Endodermal cell (in vitro differentiated cells): Measurements from ENCODE around the gene STK39. TPM values are rescaled to one million over a fixed set of nuclear protein-coding genes. Genes with fewer than 3 reads are reported as not detected.

ENCODE experiments used
- DNase-seq: peaks from one replicate; pipeline ENCODE4 v3.0.0-alpha.2; 2017
- H3K27ac ChIP-seq: 2 replicates; pipeline ENCODE4 v1.5.1; 2013; ENCODE audit warnings: mild to moderate bottlenecking, low read depth, low read length, moderate library complexity
- H3K27me3 ChIP-seq: 2 replicates; pipeline ENCODE4 v1.6.1; 2013; ENCODE audit warnings: mild to moderate bottlenecking, low read length, moderate library complexity; ENCODE audit not compliant: insufficient read depth, control insufficient read depth, poor library complexity, severe bottlenecking
- H3K36me3 ChIP-seq: 2 replicates; pipeline ENCODE4 v1.7.0; 2013; ENCODE audit warnings: mild to moderate bottlenecking, low read length, moderate library complexity; ENCODE audit not compliant: control insufficient read depth, insufficient read depth
- H3K4me1 ChIP-seq: one replicate; pipeline ENCODE4 v1.7.0; 2013; ENCODE audit warnings: low read length; ENCODE audit not compliant: control insufficient read depth, insufficient read depth
- H3K4me3 ChIP-seq: 2 replicates; pipeline ENCODE4 v1.5.1; 2013; ENCODE audit warnings: mild to moderate bottlenecking, low read length, moderate library complexity
- H3K9ac ChIP-seq: 2 replicates; pipeline ENCODE4 v1.6.1; 2013; ENCODE audit warnings: mild to moderate bottlenecking, low read length, moderate library complexity; ENCODE audit not compliant: poor library complexity, severe bottlenecking; ENCODE audit errors: extremely low read depth
- H3K9me3 ChIP-seq: 2 replicates; pipeline ENCODE4 v1.6.1; 2013; ENCODE audit warnings: mild to moderate bottlenecking, low read length, moderate library complexity; ENCODE audit not compliant: control insufficient read depth
- H3K27ac Mint-ChIP-seq: 2 replicates; pipeline ENCODE4 v1.8.0; 2020; ENCODE audit warnings: mixed read lengths
- H3K27me3 Mint-ChIP-seq: 2 replicates; pipeline ENCODE4 v1.8.0; 2021; ENCODE audit warnings: mild to moderate bottlenecking, mixed read lengths; ENCODE audit not compliant: insufficient read depth
- H3K36me3 Mint-ChIP-seq: 2 replicates; pipeline ENCODE4 v1.8.0; 2020; ENCODE audit warnings: low read depth, mixed read lengths
- H3K4me1 Mint-ChIP-seq: 2 replicates; pipeline ENCODE4 v1.8.0; 2020; ENCODE audit warnings: mixed read lengths
- H3K4me3 Mint-ChIP-seq: 2 replicates; pipeline ENCODE4 v1.8.0; 2020; ENCODE audit warnings: mild to moderate bottlenecking, moderate library complexity, mixed read lengths
- H3K9me3 Mint-ChIP-seq: 2 replicates; pipeline ENCODE4 v1.8.0; 2020; ENCODE audit warnings: mild to moderate bottlenecking, mixed read lengths
- CTCF ChIP-seq: fragments of 200-600 bp; sonication (generic); conservative IDR thresholded peaks from 2 replicates; pipeline ENCODE4 v1.5.0; 2021; ENCODE audit warnings: antibody characterized with exemption, mild to moderate bottlenecking
- WGBS, 2 experiments: methylation state at CpG; one replicate each; pipeline versions ENCODE4 v1.1.5 to v1.1.7; 2013; ENCODE audit warnings: missing lambda C conversion rate in 2 of 2, mixed read lengths in 1 of 2; ENCODE audit not compliant: insufficient coverage in 1 of 2, insufficient read length in 1 of 2; 5-methylcytosine and 5-hydroxymethylcytosine counted together
- total RNA-seq, 2 donors: library from RNA; stranded (reverse); fragmentation: NEBNext Ultra II Directional in 1 of 2; extraction: Animal tissue kit (Norgen Biotek cat#: 25700) in 1 of 2; gene quantifications; 2 replicates in 1 of 2; 3 replicates in 1 of 2; pipeline ENCODE4 v1.2.1, GENCODE V29; 2021

Gene STK39
- total RNA-seq, 2 donors from 2014 or later: 22.3 to 31.5 TPM

GRCh38 chr2:168286535-168286934, 39.1 kb upstream of the STK39 start:
- Mint-ChIP-seq H3K27me3 (no peaks in the 10 kb centered on the region), H3K27ac (no peak overlapping the region), H3K4me1 (peaks cover 3% of the 10 kb centered on the region), H3K36me3 (no peaks in the 10 kb centered on the region), H3K4me3 (no peak overlapping the region), H3K9me3 (no peaks in the 10 kb centered on the region)
- no peak overlapping the region for H3K4me3 ChIP-seq
- H3K9me3 ChIP-seq: no peaks in the 10 kb centered on the region
- TF ChIP-seq CTCF: no peak
- no peak for DNase-seq
- H3K27ac ChIP-seq: no peak overlapping the region
- H3K27me3 ChIP-seq: no peaks in the 10 kb centered on the region
- no peaks in the 10 kb centered on the region for H3K4me1 ChIP-seq
- 50% methylated on average over 2 of the region's 2 CpGs for WGBS, 2 experiments
- no peak overlapping the region for H3K9ac ChIP-seq
- H3K36me3 ChIP-seq: no peaks in the 10 kb centered on the region

GRCh38 chr2:168278424-168278888, 31.1 kb upstream of the STK39 start:
- Mint-ChIP-seq H3K27ac (no peak overlapping the region), H3K9me3 (no peaks in the 10 kb centered on the region), H3K4me1 (peaks cover 9% of the 10 kb centered on the region), H3K27me3 (no peaks in the 10 kb centered on the region), H3K36me3 (no peaks in the 10 kb centered on the region), H3K4me3 (no peak overlapping the region)
- Histone ChIP-seq H3K27me3 (no peaks in the 10 kb centered on the region), H3K9ac (no peak overlapping the region), H3K4me3 (no peak overlapping the region), H3K9me3 (no peaks in the 10 kb centered on the region), H3K27ac (no peak overlapping the region), H3K4me1 (peaks cover 2% of the 10 kb centered on the region), H3K36me3 (no peaks in the 10 kb centered on the region)
- no peak for TF ChIP-seq CTCF
- WGBS, 2 experiments: 63 to 77% methylated on average over 4 to 5 of the region's 5 CpGs
- peak; percentile 63 for DNase-seq

GRCh38 chr2:168277276-168277675, 29.9 kb upstream of the STK39 start:
- Histone ChIP-seq H3K27me3 (no peaks in the 10 kb centered on the region), H3K36me3 (no peaks in the 10 kb centered on the region), H3K9ac (no peak overlapping the region), H3K4me3 (no peak overlapping the region), H3K27ac (no peak overlapping the region), H3K9me3 (peaks cover 1% of the 10 kb centered on the region), H3K4me1 (peaks cover 2% of the 10 kb centered on the region)
- Mint-ChIP-seq H3K27ac (no peak overlapping the region), H3K9me3 (peaks cover 1% of the 10 kb centered on the region), H3K27me3 (no peaks in the 10 kb centered on the region), H3K36me3 (no peaks in the 10 kb centered on the region), H3K4me3 (no peak overlapping the region), H3K4me1 (peaks cover 9% of the 10 kb centered on the region)
- TF ChIP-seq CTCF: no peak
- no peak for DNase-seq
- WGBS, 2 experiments: 92 to 100% methylated on average over 1 to 3 of the region's 3 CpGs
